DOHH2 (cell line): ENCODE results near the gene TMEM14A.
A peak's percentile ranks its signal among the peaks of the same experiment; 100 is the strongest.

ENCODE experiments used
- H3F3A ChIP-seq: fragments of 200-600 bp; sonication (generic), shearing (Covaris generic); 2 replicates; pipeline ENCODE4 v1.6.0; 2016; ENCODE audit warnings: antibody characterized with exemption, mild to moderate bottlenecking; ENCODE audit not compliant: control insufficient read depth, insufficient read depth
- H3K27ac ChIP-seq: fragments of 200-600 bp; sonication (generic); 2 replicates; pipeline ENCODE4 v1.5.1; 2014; ENCODE audit warnings: low read depth, mild to moderate bottlenecking, low read length, moderate library complexity
- H3K27me3 ChIP-seq: fragments of 200-600 bp; sonication (generic); 2 replicates; pipeline ENCODE4 v1.6.1; 2014; ENCODE audit warnings: mild to moderate bottlenecking, low read length, mixed read lengths; ENCODE audit not compliant: control insufficient read depth
- H3K36me3 ChIP-seq: fragments of 200-600 bp; sonication (generic); 2 replicates; pipeline ENCODE4 v1.6.1; 2014; ENCODE audit warnings: mild to moderate bottlenecking, low read length, moderate library complexity, mixed read lengths; ENCODE audit not compliant: control insufficient read depth
- H3K4me1 ChIP-seq: fragments of 200-600 bp; sonication (generic); 2 replicates; pipeline ENCODE4 v1.6.1; 2014; ENCODE audit warnings: mild to moderate bottlenecking, low read length, mixed read lengths; ENCODE audit not compliant: control insufficient read depth
- H3K4me2 ChIP-seq: fragments of 200-600 bp; sonication (generic); 2 replicates; pipeline ENCODE4 v1.6.0; 2014; ENCODE audit warnings: mild to moderate bottlenecking, low read length, moderate library complexity
- H3K4me3 ChIP-seq: fragments of 200-600 bp; sonication (generic); 2 replicates; pipeline ENCODE4 v1.5.1; 2014; ENCODE audit warnings: mild to moderate bottlenecking, low read length, mixed read lengths
- H3K79me2 ChIP-seq: fragments of 200-600 bp; sonication (generic); 2 replicates; pipeline ENCODE4 v1.6.1; 2014; ENCODE audit warnings: mild to moderate bottlenecking, low read length, mixed read lengths; ENCODE audit not compliant: control insufficient read depth
- H3K9me2 ChIP-seq: fragments of 200-600 bp; sonication (generic); replicated peaks from 2 replicates; pipeline ENCODE4 v1.6.1; 2014; ENCODE audit warnings: mild to moderate bottlenecking, low read length, mixed read lengths; ENCODE audit not compliant: control insufficient read depth
- H3K9me3 ChIP-seq: fragments of 200-600 bp; sonication (generic); 2 replicates; pipeline ENCODE4 v1.6.1; 2014; ENCODE audit warnings: antibody characterized with exemption, low read length, mixed read lengths; ENCODE audit not compliant: control insufficient read depth, insufficient read depth
- H4K20me1 ChIP-seq: fragments of 200-600 bp; sonication (generic); 2 replicates; pipeline ENCODE4 v1.6.0; 2014; ENCODE audit warnings: low read depth, mild to moderate bottlenecking, antibody characterized with exemption, low read length, moderate library complexity; ENCODE audit not compliant: control insufficient read depth, insufficient read depth
- EZH2phosphoT487 ChIP-seq: fragments of 200-600 bp; sonication (generic); IDR thresholded peaks from 2 replicates; pipeline ENCODE4 v1.6.1; 2017; ENCODE audit warnings: borderline replicate concordance, mild to moderate bottlenecking, antibody characterized with exemption, low read length, moderate library complexity, mixed read lengths
- TF ChIP-seq, protein P1 (sequence below): fragments of 200-600 bp; sonication (generic); IDR thresholded peaks from one replicate; pipeline ENCODE4 v1.5.1; 2014; ENCODE audit warnings: antibody characterized with exemption, mild to moderate bottlenecking, low read depth, low read length; ENCODE audit not compliant: poor library complexity, severe bottlenecking

Gene TMEM14A

GRCh38 chr6:52663120-52663935 is 7.6 kb upstream of the TMEM14A start:
- H3K79me2 ChIP-seq = peaks cover 4% of the 10 kb centered on the region; the same call in 1 of the 2 replicates

DNA sequence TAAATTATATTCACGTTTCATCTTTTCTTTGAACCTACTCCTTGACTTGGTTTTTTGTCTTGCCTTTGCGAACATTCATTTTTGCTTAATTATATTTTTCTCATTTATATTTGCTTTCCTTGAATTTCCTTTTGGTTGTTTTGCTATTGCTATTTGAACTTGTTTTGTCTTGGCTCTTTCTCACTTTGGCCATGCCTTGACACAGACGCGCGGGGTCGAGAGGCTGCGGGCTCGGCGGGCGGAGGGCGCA is 7.1 kb upstream of the TMEM14A start:
- TF ChIP-seq, protein P1, sequence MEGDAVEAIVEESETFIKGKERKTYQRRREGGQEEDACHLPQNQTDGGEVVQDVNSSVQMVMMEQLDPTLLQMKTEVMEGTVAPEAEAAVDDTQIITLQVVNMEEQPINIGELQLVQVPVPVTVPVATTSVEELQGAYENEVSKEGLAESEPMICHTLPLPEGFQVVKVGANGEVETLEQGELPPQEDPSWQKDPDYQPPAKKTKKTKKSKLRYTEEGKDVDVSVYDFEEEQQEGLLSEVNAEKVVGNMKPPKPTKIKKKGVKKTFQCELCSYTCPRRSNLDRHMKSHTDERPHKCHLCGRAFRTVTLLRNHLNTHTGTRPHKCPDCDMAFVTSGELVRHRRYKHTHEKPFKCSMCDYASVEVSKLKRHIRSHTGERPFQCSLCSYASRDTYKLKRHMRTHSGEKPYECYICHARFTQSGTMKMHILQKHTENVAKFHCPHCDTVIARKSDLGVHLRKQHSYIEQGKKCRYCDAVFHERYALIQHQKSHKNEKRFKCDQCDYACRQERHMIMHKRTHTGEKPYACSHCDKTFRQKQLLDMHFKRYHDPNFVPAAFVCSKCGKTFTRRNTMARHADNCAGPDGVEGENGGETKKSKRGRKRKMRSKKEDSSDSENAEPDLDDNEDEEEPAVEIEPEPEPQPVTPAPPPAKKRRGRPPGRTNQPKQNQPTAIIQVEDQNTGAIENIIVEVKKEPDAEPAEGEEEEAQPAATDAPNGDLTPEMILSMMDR = peak; percentile 17
- TF ChIP-seq EZH2phosphoT487 = no peak
- Histone ChIP-seq H3K4me3 (peak overlapping the region; percentile 78), H3K79me2 (peaks cover 4% of the 10 kb centered on the region; the same call in 1 of the 2 replicates), H4K20me1 (no peaks in the 10 kb centered on the region), H3K27ac (no peak overlapping the region; the same call in 1 of the 2 replicates), H3K9me2 (no peaks in the 10 kb centered on the region), H3K4me2 (peak overlapping the region; percentile 83), H3K9me3 (no peaks in the 10 kb centered on the region), H3K27me3 (no peaks in the 10 kb centered on the region), H3K4me1 (peaks cover 44% of the 10 kb centered on the region), H3F3A (peaks cover 5% of the 10 kb centered on the region; the same call in 1 of the 2 replicates), H3K36me3 (no peaks in the 10 kb centered on the region)

More at GRCh38 chr6:52663120-52663935, 7.6 kb upstream of the TMEM14A start:
- peak overlapping the region; percentile 78 for H3K4me3 ChIP-seq
- H3K27me3 ChIP-seq = no peaks in the 10 kb centered on the region
- no peaks in the 10 kb centered on the region for H3K36me3 ChIP-seq
- peaks cover 44% of the 10 kb centered on the region for H3K4me1 ChIP-seq
- H3K9me3 ChIP-seq = no peaks in the 10 kb centered on the region
- H3K9me2 ChIP-seq = no peaks in the 10 kb centered on the region
- H3F3A ChIP-seq = peaks cover 5% of the 10 kb centered on the region; the same call in 1 of the 2 replicates
- H4K20me1 ChIP-seq = no peaks in the 10 kb centered on the region
- no peak overlapping the region; the same call in 1 of the 2 replicates for H3K27ac ChIP-seq
- H3K4me2 ChIP-seq = peak overlapping the region; percentile 83
- TF ChIP-seq EZH2phosphoT487 = no peak
- TF ChIP-seq, protein P1 = peak; percentile 83

- TF ChIP-seq, protein P1 = no peak
- no peak for TF ChIP-seq EZH2phosphoT487
- Histone ChIP-seq H4K20me1 (no peaks in the 10 kb centered on the region), H3K4me3 (peak overlapping the region; percentile 78), H3K9me2 (no peaks in the 10 kb centered on the region), H3K9me3 (no peaks in the 10 kb centered on the region), H3F3A (peaks cover 5% of the 10 kb centered on the region; the same call in 1 of the 2 replicates), H3K79me2 (peaks cover 4% of the 10 kb centered on the region; the same call in 1 of the 2 replicates), H3K36me3 (no peaks in the 10 kb centered on the region), H3K27ac (no peak overlapping the region; the same call in 1 of the 2 replicates), H3K4me1 (peaks cover 44% of the 10 kb centered on the region), H3K27me3 (no peaks in the 10 kb centered on the region), H3K4me2 (peak overlapping the region; percentile 83)
Observed at GRCh38 chr6:52664186-52664990, 6.5 kb upstream of the TMEM14A start.
